ENCODE measurements around the gene MINDY2.
"Not testable (repeated sequence)": the region's sequence is repeated elsewhere in the genome, so short reads cannot be mapped to it uniquely, and the experiment has no call there.

Gene MINDY2

DNA sequence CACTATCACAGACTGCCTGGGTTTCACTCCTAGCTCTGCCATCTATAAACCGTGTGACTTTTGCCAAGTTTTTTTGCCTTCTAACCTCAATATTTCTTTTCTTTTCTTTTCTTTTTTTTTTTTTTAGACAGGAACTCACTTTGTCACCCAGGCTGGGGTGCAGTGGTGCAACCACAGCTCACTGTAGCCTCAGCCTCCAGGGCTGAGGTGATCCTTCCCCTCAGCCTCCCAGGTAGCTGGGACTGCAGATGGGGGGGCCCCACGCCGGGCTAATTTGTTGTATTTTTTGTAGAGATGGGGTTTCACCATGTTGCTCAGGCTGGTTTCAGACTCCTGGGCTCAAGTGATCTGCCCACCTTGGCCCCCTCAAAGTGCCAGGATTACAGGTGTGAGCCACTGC, 18.4 kb upstream of the MINDY2 start:
- no peak for DNase-seq (ENCODE audit: low read depth in 2 of 3, low spot score in 2 of 3)

DNA sequence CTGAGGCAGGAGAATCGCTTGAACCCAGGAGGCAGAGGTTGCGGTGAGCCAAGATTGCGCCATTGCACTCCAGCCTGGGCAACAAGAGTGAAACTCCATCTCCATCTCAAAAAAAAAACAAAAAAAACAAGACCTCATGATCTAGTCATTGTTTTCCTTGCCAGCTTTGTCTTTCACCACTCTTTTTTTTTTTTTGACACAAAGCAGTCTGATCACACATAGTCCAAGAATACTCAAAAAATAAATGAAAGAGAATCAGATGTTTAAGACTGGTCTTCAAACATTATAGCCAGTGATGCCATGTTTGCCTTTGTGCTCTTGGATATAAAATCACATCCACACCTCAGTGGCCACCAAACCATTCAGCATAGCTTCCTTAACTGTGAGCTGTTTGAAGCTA, 15.8 kb upstream of the MINDY2 start:
- DNase-seq (ENCODE audit: low read depth in 2 of 3, low spot score in 2 of 3), result no peak

DNA sequence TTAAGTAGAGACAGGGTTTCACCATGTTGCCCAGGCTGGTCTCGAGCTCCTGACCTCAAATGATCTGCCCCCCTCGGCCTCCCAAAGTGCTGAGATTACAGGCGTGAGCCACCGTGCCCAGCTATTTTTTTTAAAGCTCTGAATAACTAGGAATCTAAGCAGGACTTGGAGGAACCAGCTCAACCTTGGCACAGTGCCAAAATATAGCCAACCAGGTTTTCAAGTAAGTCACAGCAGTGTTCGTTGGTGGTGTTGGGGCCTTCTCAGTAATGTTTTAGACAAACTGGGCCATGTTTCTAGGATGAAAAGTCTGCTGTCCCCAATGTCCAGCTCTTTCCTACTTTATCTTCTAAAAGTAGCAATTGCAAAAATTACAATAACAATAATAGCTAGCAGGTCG, 15.1 kb upstream of the MINDY2 start:
- DNase-seq (ENCODE audit: low read depth in 2 of 3, low spot score in 2 of 3), result no peak

DNA sequence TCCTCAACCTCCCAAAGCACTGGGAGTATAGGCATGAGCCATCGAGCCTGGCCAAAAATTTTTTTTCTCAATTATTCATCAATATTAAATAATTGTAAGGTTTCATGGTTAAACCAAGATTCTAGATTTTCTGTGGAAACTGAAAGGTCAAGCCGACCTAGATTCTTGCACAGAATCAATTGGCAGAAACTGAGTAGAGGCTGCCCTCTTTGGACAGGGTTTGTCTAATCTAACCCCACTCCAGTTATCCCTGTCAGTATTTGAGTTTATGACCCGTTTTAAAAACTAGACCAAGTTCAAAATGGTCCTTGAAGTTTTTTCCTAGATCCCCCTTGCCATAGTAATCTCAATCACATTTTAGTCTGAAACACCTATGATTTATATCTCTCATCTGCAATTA, 13.0 kb upstream of the MINDY2 start:
- no peak for DNase-seq (ENCODE audit: low read depth in 2 of 3, low spot score in 2 of 3)

DNA sequence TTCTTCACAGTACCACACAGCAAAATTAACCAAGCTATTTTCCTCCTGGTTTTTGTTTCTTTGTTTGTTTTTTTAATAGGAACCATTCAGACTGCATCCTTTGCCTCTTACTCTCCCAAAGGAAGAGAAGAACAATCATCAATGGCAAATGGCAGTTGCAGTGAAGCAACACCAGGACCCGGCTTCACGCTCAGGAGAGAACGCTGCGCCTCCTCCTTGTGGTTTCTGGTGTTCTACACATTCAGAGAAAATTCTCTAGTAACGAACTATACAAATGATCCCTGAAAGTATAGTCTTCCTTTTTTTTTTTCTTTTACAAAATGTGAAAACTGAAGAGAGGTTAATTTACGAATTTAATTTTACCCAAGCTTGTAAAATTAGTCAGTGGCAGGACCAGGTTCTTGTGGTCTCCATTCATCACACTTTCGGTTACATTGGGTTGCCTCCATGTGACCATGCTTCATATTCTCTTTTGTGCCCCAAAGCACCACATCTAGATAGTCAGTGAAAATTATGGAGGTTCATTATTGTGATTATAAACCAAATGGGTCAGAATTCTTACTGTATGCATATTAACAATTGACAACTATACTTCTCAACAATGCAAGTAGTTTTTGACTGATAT, 10.6 kb upstream of the MINDY2 start:
- no peak for DNase-seq (ENCODE audit: low read depth in 2 of 3, low spot score in 2 of 3)

DNA sequence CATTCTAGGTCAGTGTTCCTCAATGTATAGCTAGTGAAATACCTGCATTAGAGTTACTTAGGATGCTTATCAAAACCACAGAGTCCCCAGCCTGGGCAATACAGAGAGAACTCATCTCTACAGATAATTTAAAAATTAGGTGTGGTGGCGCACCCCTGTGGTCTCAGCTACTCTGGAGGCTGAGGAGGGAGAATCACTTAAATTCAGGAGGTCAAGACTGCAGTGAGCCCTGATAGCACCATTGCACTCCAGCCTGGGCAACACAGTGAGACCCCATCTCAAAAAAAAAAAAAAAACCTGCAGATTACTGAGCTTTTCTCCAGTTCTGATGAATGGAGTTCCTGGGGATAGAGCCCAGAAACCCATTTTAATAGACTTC, 10.1 kb upstream of the MINDY2 start:
- no peak for DNase-seq (ENCODE audit: low read depth in 2 of 3, low spot score in 2 of 3)

DNA sequence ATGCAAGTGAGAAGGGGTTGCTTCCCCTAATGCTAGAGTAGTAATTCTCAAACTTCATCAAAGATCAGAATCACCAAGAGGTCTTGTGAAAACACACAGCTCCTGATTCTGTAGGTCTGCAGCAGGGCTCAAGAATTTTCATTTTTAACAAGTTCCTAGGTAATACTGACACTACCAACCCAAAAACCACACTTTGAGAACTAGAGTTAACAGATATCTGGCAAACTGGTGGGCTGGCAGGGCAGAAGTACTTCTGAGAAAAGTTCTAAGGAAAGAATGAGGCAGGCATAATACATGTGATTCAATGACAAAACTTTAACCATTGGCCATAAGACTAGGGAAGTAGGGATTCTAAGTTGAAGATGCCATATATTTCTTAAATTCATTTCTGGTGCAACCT, 8.8 kb upstream of the MINDY2 start:
- no peak for DNase-seq (ENCODE audit: low read depth in 2 of 3, low spot score in 2 of 3)

DNA sequence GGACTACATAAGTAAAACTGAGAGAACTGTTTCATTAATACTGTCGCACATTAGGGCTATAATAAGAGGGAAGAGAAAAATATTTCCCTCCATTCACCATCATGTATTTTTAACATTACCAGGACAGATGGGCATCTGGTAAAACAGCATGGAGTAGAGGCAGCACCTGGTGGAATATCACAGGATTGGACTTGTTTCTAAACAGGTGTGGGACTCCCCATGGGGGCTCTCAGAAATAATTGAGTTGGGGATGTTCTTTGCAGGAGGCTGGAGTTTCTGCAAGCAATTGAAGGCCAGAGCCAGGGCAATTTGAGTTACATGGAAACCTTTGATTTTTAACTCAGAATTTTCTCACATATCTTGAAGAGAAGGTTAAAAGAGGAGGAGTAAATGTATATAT, 8.4 kb upstream of the MINDY2 start:
- no peak for DNase-seq (ENCODE audit: low read depth in 2 of 3, low spot score in 2 of 3)

DNA sequence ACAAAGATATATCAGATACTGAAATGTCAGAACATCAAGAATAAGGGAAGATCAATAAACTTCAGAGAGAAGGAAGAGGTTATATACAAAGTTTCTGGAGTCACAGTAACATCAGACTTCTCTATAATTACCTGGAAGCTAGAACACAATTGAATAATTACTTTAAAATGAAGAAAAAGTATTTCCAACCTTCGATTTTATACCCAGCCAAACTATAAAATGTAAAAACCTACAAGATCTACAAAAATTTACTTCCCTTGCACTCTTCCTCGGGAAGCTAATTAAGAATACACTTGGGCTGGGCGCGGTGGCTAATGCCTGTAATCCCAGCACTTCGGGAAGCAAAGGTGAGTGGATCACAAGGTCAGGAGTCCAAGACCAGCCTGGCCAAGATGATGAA, 6.6 kb upstream of the MINDY2 start:
- no peak for DNase-seq (ENCODE audit: low read depth in 2 of 3, low spot score in 2 of 3)

DNA sequence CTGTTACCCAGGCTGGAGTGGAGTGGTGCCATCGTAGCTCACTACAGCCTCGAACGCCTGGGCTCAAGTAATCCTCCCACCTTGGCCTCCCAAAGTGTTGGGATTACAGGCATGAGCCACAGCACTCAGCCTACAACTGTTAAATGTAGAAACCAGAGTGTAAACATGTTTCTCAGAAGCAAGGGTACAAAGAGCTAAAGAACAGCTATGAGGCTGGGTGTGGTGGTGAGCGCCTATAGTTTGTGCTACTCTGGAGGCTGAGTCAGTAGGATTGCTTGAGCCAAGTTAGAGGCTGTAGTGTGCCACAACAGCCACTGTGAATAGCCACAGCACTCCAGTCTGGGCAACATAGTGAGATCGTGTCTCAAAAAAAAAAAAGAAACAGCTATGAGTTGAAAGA, 4.8 kb upstream of the MINDY2 start:
- no peak for DNase-seq (ENCODE audit: low read depth in 2 of 3, low spot score in 2 of 3)

DNA sequence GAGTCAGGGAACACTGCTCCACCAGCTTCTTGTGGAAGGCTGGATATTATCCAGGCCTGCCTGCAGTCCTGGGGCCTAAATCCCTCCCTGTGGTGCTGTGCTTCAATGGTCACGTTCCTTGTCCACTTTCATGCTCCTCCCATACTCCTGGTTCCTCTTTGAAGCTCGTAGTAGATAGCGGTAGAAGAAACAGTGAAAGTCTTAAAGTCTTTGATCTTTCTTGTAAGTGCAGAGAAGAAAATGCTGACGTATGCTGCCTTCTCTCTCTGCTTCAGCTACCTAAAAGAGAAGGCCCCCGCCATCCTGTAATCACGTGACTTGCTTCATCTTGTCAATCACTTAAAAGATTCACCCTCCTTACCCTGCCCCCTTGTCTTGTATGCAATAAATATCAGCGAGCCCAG, 2.5 kb upstream of the MINDY2 start:
- DNase-seq (ENCODE audit: low read depth in 2 of 3, low spot score in 2 of 3), result not testable (repeated sequence)

DNA sequence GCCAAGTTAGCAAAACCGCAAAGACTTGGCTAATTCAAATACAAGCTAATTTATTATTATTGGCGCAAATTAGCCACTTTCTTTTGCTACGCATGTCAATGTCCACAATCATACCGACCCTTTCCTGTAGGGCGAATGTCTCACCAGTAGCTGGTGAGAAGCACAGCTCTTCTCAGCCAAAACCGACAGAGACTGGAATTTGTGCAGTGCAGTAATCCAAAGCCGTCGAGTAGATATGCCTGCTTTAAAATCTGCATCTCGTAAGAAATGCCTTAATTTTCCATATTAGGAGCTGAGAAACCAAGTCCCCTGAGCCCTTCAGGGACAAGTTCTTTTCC, 614 bp upstream of the MINDY2 start:
- DNase-seq (ENCODE audit: low read depth in 2 of 3, low spot score in 2 of 3), result no peak

DNA sequence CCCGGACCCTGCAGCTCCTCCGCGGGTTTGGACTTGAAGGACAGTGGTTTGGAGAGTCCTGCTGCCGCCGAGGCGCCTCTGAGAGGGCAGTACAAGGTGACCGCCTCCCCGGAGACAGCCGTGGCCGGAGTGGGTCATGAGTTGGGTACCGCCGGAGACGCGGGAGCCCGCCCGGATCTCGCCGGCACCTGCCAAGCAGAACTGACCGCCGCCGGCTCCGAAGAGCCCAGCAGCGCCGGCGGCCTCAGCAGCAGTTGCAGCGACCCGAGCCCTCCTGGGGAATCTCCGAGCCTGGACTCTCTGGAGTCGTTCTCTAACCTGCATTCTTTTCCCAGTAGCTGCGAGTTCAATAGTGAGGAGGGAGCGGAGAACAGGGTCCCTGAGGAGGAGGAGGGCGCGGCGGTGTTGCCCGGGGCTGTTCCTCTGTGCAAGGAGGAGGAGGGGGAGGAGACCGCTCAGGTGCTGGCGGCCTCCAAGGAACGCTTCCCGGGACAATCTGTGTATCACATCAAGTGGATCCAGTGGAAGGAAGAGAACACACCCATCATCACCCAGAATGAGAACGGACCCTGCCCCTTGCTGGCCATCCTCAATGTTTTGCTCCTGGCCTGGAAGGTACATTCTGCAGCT, 634 bp downstream of the MINDY2 start:
- DNase-seq (ENCODE audit: low read depth in 2 of 3, low spot score in 2 of 3), result peak in 1 of 3 experiments; percentile 10

DNA sequence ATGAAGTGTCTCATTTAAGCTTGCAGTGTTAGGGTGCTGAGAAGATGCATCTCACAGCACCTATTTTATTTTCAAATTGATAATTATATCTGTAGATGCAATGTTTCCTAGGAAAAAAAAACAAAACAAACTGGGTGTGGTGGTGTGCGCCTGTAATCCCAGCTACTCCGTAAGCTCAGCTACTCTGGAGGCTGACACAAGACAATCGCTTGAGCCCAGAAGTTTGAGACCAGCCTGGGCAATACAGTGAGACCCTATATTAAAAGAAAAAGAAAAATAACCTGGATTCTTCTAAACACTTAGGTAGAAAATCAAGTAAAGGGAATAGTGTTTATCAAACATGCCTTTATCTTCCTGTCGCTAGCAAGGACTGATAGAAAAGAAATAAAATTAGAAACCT, 1.9 kb downstream of the MINDY2 start:
- DNase-seq (ENCODE audit: low read depth in 2 of 3, low spot score in 2 of 3), result no peak

DNA sequence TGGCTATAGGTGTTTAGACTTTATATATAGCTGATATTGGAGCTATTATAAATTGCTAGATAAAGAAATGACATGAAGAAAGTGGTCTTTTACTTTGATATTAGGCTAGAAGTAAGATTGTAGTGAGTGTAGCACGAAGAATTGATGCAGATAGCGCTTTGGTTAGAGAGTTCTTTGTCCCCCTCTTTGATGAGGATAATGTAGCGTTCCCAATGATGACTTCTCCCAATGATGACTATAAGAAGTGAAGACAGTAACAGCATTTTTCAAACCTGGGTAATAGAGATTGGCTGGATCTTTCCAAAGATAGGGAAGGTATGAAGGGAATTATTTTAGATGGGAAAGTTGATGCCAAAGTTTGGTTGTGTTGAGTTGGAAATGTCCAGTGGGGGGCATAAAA, 4.3 kb downstream of the MINDY2 start:
- no peak for DNase-seq (ENCODE audit: low read depth in 2 of 3, low spot score in 2 of 3)

DNA sequence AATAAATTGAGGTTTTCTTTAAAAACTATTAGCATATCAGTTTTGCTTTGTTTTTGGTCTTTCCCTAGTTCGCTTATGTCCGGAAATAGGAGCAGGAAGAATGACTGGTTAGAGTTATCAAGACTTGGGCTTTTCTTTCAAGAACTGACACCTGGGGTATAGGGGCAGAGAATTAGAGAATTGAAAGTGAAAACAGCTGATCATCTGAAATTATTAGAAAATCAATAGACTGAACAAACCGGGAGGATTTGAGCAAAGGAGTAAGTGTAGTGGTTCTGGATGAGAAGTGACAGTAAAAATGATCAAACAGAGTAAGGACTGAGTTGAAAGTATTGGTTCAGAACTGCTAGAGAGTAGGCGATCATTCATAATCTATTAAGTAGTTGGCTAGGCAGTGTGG, 6.0 kb downstream of the MINDY2 start:
- no peak for DNase-seq (ENCODE audit: low read depth in 2 of 3, low spot score in 2 of 3)

DNA sequence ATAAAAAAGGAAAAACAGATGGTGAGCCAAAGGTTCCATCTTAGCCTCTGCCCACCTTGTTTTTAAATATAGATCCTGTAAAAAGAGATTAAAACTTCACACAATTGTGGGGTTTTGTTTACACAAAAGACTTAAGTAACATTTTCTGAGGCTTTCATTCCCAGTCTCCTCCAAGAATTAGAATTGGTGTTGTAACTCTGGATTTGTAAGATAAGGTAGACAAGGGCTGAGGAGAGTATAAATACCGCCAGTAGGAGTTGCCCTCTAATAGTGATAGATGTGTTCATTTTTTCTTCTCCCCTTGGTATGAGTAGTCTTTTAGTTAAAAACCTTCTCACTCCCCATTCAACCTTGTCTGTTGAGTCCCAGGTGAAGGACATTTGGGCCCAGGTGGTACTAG, 8.5 kb downstream of the MINDY2 start:
- no peak for DNase-seq (ENCODE audit: low read depth in 2 of 3, low spot score in 2 of 3)

DNA sequence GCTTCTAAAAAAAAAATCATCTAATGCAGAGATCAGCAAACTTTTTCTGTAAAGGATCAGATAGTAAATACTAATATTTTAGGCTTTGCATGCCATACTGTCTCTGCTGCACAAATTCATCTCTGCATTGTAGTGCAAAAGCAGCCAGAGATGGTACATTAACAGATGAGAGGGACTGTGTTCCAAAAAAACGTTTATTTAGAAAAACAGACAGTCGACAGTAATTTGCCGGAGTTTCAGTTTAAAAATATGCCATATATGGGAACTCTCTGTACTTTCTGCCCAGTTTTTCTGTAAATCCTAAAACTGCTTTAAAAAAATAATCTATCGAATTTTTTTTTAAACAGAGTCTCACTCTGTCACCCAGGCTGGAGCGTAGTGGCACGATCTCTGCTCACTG, 14.3 kb downstream of the MINDY2 start:
- no peak for DNase-seq (ENCODE audit: low read depth in 2 of 3, low spot score in 2 of 3)

DNA sequence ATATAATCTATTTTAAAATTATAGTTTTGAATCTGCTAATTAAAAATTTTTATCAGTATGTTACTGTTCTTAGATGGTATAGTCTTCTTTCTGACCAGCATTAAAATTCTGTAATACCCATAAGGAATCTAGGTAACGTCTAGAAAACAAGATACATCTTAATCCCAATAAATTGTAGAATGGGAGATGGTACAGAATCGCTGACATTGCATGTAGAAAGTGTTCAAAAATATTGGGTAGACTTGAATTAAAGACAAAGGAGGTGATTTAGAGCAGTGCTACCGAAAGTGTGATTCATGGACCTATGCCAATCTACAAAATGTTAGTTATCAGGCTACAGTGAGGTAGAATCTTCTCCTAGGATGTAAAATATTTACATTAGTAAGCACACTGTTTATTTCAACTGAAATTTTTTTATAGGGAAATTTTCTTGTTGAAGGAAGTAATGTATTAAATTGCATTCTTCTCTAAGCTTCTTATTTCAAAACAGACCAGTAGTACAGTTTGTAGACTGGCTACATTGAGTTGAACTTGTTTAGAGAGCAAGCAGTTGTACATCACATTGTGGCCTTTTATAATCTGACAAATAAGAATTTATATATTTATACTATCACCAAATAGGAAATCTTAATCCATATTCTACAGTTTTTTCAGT, 17.1 kb downstream of the MINDY2 start:
- DNase-seq (ENCODE audit: low read depth in 2 of 3, low spot score in 2 of 3), result no peak

DNA sequence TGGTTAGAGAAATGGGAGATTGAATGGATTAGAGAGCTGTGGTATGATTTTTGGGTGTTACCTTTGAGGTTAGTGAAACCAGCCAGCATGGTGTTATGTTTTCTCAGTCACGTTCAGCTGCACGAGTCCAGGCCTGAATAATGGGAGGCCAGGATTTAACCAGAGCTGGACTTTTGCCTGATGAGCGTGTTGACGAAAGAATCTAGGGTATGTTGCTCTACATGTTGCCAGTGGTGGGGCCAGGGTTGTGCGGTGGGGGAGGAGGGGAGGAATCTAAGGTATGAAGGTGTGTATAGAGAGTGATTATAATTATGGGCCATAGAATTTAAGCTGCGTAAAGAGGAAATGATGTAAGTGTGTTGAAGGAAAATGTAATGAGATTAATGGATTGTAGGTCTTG, 22.8 kb downstream of the MINDY2 start:
- DNase-seq (ENCODE audit: low read depth in 2 of 3, low spot score in 2 of 3), result no peak

DNA sequence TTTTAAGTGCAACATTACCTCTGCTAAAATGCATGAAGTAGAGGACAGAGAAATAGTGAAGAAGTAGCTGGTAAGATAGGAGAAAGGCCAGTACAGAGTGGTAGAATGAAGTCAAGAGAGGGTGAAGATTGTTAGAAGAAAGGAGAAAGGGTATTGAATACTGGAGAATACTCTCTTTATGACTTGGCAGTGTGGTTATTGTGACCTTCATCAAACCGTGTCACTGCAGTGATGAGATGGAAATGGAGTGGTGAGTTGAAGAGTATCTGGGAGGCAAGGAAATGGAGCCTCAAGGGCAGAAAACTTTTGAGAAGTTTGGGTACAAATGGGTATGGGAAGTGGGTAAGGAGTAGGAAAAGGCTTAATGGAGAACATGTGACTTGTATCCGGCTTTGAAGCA, 24.7 kb downstream of the MINDY2 start:
- no peak for DNase-seq (ENCODE audit: low read depth in 2 of 3, low spot score in 2 of 3)

DNA sequence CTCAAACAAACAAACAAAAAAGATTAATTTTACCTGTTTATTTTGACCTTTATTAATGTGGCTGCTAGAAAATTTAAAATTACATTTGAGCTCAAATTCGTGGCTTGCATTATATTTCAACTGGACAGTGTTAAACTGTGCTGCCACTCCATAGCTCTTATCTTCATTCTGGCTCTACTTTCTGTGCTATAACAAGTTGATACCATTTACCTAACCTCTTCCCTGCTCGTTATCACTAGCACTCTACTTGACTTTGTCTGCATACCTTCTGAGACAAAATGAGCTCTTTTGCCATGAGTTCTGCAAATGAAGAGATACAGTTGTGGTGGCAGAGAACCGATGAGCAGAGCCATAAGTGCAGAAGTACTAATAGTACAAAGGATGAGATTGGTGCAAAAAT, 26.4 kb downstream of the MINDY2 start:
- DNase-seq (ENCODE audit: low read depth in 2 of 3, low spot score in 2 of 3), result no peak

DNA sequence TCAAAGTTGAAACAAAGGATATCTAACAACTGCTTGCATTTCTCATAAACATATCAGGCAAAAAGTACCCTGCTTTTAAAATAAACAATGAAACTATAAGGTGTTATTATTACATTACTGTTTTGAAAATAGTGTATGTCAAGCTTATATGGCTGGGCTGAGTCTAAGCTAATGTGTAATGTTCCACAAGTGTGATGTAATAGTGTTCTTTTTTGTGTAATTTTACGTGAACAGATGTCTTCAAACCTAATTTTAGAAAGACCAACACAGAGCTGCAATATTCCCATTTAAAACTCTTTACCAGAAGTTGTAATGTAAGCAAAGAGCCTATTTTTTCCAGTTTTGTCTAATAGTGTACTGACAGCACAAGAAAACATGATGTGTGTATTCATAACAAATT, 34.0 kb downstream of the MINDY2 start:
- no peak for DNase-seq (ENCODE audit: low read depth in 2 of 3, low spot score in 2 of 3)

All from activated CD8-positive, alpha-beta memory T cell treated with anti-CD3 and anti-CD28 coated beads for 48 hours (primary cell).